Esophagus muscularis mucosa (tissue), 4 donors: ENCODE results near the gene HMOX1. TPM values are rescaled to one million over a fixed set of nuclear protein-coding genes. Genes with fewer than 3 reads are reported as not detected.

Source experiments
- DNase-seq: peaks from one replicate; pipeline ENCODE4 v3.0.0-alpha.2; 2017; ENCODE audit errors: extremely low spot score
- H3K27ac ChIP-seq, 4 donors: fragments of 200-600 bp; sonication (generic); replicated peaks in 1 of 4; 1 replicate in 3 of 4; 2 replicates in 1 of 4; pipeline ENCODE4 v1.5.1; 2016 to 2019; ENCODE audit warnings: mild to moderate bottlenecking in 1 of 4
- H3K27me3 ChIP-seq, 4 donors: fragments of 200-600 bp; sonication (generic); one replicate each; pipeline versions ENCODE4 v1.5.1 to v1.6.0; 2016 to 2019
- H3K36me3 ChIP-seq, 4 donors: fragments of 200-600 bp; sonication (generic); one replicate each; pipeline ENCODE4 v1.5.1; 2016 to 2019
- H3K4me1 ChIP-seq, 4 donors: fragments of 200-600 bp; sonication (generic); one replicate each; pipeline ENCODE4 v1.5.1; 2016 to 2019
- H3K4me3 ChIP-seq, 4 donors: fragments of 200-600 bp; sonication (generic); 1 replicate in 2 of 4; 2 replicates in 2 of 4; pipeline ENCODE4 v1.5.1; 2016 to 2019; ENCODE audit warnings: mild to moderate bottlenecking in 4 of 4, moderate library complexity in 1 of 4
- H3K9me3 ChIP-seq, 4 donors: fragments of 200-600 bp; sonication (generic); 1 replicate in 3 of 4; 2 replicates in 1 of 4; pipeline ENCODE4 v1.5.1; 2016 to 2019
- CTCF ChIP-seq, 3 experiments: fragments of 200-600 bp in 2 of 3; fragments of 450-650 bp in 1 of 3; sonication (generic) in 2 of 3; IDR thresholded peaks; one replicate each; pipeline ENCODE4 v1.5.1; 2017 to 2019; ENCODE audit warnings: antibody characterized with exemption in 3 of 3, mild to moderate bottlenecking in 2 of 3, moderate library complexity in 1 of 3
- EP300 ChIP-seq: sonication (generic); formaldehyde crosslinking; IDR thresholded peaks from one replicate; pipeline ENCODE4 v1.6.1; 2017; ENCODE audit warnings: antibody characterized with exemption
- POLR2A ChIP-seq: fragments of 450-650 bp; IDR thresholded peaks from one replicate; pipeline ENCODE4 v1.6.1; 2017; ENCODE audit warnings: antibody characterized with exemption, moderate library complexity, mild to moderate bottlenecking, low read depth
- POLR2AphosphoS5 ChIP-seq, 2 donors: sonication (generic); formaldehyde crosslinking; IDR thresholded peaks; one replicate each; pipeline ENCODE4 v1.6.1; 2017; ENCODE audit warnings: antibody characterized with exemption in 2 of 2
- whole genome bisulfite sequencing: methylation state at CpG from one replicate; pipeline ENCODE4 v1.1.5; 2018; 5-methylcytosine and 5-hydroxymethylcytosine counted together
- intact Hi-C: fragments of 100-400 bp; cut with DNase I; formaldehyde crosslinking; loops from one replicate; pipeline ENCODE4 v1.15.1; 2023
- total RNA-seq, 4 donors: library from RNA; depleted of rRNA; stranded (reverse); fragments of >200 nt; gene quantifications; one replicate each; pipeline versions ENCODE4 v1.1.0 to v1.2.1, GENCODE V29; 2016

The HMOX1 gene
- total RNA-seq, 4 donors from 2014 or later: 8.7 to 603 (median 13.0) TPM

GRCh38 chr22:35342390-35342789 lies 38.5 kb upstream of the HMOX1 start:
- no peak for DNase-seq
- TF ChIP-seq CTCF (IDR thresholded peaks at IDR 0.05) (no peak), POLR2AphosphoS5 (IDR thresholded peaks at IDR 0.05) (no peak), EP300 (no peak), POLR2A (no peak)
- Histone ChIP-seq H3K9me3 (no peaks in the 10 kb centered on the region), H3K27ac (no peak overlapping the region), H3K27me3 (no peaks in the 10 kb centered on the region), H3K4me1 (no peaks in the 10 kb centered on the region), H3K4me3 (no peak overlapping the region), H3K36me3 (peaks cover 33 to 100% (median 94%) of the 10 kb centered on the region in 4 donors)
- 91% methylated on average over 3 of the region's 4 CpGs for WGBS
- intact Hi-C loops: loop anchor here (10.0 kb wide), 1 partner anchor 72 kb away; no protein-coding TSS in a partner anchor

GRCh38 chr22:35343664-35344550 lies 37.0 kb upstream of the HMOX1 start:
- Histone ChIP-seq H3K4me1 (no peaks in the 10 kb centered on the region), H3K27ac (no peak overlapping the region), H3K4me3 (no peak overlapping the region), H3K9me3 (no peaks in the 10 kb centered on the region), H3K27me3 (no peaks in the 10 kb centered on the region), H3K36me3 (peaks cover 30 to 97% (median 93%) of the 10 kb centered on the region in 4 donors)
- DNase-seq: no peak
- no peak for TF ChIP-seq POLR2AphosphoS5 (IDR thresholded peaks at IDR 0.05)
- WGBS: 93% methylated on average over 25 of the region's 26 CpGs
- intact Hi-C loops: loop anchor here (10.0 kb wide), 1 partner anchor 71 kb away; no protein-coding TSS in a partner anchor

- no peak for DNase-seq
- Histone ChIP-seq H3K4me1 (peaks cover 2 to 10% (median 9%) of the 10 kb centered on the region in 4 donors), H3K9me3 (no peaks in the 10 kb centered on the region), H3K4me3 (no peak overlapping the region), H3K36me3 (peaks cover 29 to 87% (median 82%) of the 10 kb centered on the region in 4 donors), H3K27ac (no peak overlapping the region), H3K27me3 (no peaks in the 10 kb centered on the region)
- WGBS: 95% methylated on average over 13 of the region's 14 CpGs
- TF ChIP-seq CTCF (IDR thresholded peaks at IDR 0.05): no peak
- TF ChIP-seq POLR2AphosphoS5 (IDR thresholded peaks at IDR 0.05): no peak
- no peak for TF ChIP-seq POLR2A
- TF ChIP-seq EP300: no peak
- intact Hi-C loops: loop anchor here (10.0 kb wide), 1 partner anchor 70 kb away; no protein-coding TSS in a partner anchor
Measured at GRCh38 chr22:35344956-35345690, 35.8 kb upstream of the HMOX1 start.

GRCh38 chr22:35345808-35346505 lies 34.9 kb upstream of the HMOX1 start:
- WGBS: 90% methylated on average over 11 of the region's 11 CpGs

More at GRCh38 chr22:35345808-35346505, 34.9 kb upstream of the HMOX1 start:
- DNase-seq: no peak
- Histone ChIP-seq H3K36me3 (peaks cover 26 to 79% (median 73%) of the 10 kb centered on the region in 4 donors), H3K4me1 (peaks cover 9 to 18% (median 16%) of the 10 kb centered on the region in 4 donors), H3K9me3 (no peaks in the 10 kb centered on the region), H3K27ac (no peak overlapping the region), H3K27me3 (no peaks in the 10 kb centered on the region), H3K4me3 (no peak overlapping the region)
- TF ChIP-seq CTCF (IDR thresholded peaks at IDR 0.05) (no peak), POLR2A (no peak), POLR2AphosphoS5 (IDR thresholded peaks at IDR 0.05) (no peak), EP300 (no peak)
- intact Hi-C loops: loop anchor here (10.0 kb wide), 1 partner anchor 69 kb away; no protein-coding TSS in a partner anchor
